ELR (cell line): ENCODE results near the gene HOXA7.

ENCODE experiments used
- DNase-seq: peaks from one replicate; pipeline ENCODE4 v3.0.0-alpha.2; 2015; ENCODE audit warnings: low read depth

The HOXA7 gene

DNA sequence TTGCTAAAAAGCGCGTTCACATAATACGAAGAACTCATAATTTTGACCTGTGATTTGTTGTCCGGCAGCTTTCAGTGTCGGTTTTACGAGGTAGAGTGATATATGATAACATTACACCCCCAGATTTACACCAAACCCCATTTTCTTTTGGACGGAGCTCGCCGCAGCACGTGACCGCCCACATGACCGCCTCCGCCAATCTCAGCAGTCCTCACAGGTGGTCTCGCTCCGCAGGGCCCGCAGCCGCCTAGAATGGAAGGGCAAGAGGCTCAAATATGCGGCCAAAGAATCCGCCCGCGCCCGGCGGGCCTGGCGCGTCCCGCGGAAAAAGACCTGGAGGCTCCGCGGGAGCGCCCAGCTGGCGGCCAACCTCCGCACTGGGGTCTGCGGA lies at the start of gene HOXA7:
HOXA7 (minus strand) TSS at position 168 of the 391 bp plus-strand sequence; CDS start at position 38, 130 bp downstream.
- DNase-seq = peak; percentile 87

DNA sequence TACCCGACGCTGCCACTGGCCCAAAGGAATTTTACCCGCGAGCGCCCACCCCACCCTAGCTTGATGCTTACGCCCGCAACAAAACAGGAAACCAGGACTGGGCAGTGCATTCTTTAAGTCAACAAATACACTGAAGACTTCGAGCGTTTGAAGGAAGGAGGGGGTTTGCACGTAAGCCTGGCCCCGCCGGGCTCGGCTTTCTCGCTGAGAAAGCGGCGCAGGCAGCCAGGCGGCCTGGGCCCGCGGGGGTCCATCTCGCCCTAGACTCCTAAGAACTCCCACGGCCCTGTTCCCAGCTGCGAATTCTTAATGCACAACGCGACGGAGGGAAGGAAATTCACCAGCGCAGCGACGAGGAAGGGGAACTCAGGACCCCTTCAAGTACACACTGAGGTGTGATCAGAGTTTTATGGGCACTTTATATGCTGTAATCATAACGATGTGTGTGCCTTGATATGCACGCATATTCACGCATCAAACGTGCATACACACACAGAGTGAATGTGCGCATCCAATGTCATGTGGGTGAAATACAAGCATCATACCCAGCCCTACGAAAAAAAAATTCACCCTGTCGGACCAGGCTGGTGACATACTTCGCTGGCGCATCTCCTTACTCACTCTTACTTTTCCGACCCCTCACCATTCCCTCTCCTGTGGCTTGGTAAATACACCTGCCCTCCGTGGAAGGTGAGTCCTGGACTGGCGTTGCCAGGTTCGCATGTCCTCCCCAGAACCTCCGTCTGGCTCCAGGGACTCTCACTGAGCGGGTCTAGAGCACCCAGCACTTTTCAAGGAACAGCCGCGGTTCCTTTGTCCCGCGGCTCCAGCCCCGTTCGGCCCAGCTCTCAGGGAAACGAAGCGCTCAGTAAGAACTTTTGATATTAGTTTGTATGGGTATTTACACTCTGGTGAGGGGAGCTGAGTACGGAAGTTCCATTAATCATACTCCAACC lies 49.1 kb upstream of the HOXA7 start:
- DNase-seq = no peak

DNA sequence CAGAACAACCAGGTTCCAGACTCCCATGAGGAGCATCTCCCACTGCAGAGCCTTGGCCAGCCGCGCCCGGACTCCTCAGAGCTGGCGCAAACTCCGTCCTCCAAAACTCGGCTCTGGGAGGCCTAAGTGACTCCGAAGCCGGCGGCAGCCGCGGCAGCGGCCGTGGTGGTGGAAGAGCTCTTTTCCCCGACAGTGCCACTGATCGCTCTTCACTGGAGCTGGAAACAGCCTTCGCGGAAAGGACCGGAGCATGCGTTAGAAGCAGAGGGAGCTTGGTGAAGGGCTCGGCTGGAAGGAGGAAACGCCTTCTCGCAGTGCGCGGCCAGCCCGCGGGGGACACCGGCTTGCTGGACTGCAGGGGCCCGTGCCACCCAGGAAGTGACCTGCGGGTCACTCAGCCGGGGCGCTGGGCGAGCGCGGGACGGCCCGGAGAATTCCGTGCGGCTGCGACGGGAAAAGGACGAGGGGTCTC lies 48.4 kb upstream of the HOXA7 start:
- peak; percentile 44 for DNase-seq

DNA sequence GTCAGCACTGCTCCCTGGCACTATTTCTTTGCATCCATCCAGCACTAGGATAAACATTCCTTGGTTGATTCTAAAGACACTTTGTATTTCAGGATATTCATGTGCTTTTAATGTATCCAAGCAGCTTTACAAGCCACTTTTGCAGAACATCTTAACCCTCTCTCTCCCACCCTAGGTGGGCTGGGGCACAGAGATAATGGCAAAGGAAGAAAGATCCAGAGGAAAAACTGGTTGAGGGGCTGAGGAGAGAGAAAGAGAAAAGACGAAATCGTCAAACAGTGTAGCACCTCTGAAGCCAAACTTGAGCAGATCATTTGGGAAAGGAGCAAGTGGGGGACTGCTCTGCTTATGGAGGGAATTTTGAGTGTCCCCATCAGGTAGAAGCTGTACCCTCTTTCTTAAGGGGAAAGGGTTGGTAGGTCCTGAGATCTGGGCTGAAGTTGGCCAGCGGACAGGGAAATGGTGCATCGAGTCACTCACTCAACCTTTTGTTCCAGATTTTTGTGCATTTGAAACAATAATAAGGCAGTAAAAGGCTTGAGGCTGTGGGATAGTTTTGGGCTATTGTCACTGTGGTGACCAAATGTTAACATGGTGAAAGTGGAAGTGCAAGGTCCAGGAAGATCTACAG lies 47.6 kb upstream of the HOXA7 start:
- no peak for DNase-seq

DNA sequence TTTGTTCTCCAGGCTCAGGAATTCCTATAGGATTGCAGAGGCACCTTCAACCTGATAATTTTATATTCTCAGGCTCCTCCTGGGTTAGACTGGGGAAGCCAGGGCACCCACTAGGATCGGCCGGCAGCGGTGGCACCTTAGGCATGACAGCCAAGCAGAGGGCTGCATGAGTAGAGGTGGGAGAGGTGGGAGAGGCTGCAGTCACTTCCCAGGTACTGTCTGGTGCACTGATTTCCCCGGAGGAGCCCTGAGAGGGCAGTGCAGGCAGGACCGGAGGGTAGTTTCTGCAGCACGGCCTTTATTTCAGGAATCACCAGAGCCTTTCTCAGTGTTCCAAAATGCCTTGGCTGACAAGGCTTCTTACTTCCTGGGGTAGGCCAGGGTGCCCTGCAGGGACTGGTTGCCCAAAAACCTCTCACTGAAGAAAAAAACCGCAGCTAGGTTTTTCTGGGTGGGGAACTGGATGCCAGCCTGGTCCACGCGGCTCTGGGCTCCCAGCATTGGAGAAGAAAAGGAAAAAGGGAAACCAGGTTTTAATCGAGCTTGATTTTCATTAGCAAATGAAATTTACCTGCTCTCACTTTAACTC lies 47.0 kb upstream of the HOXA7 start:
- no peak for DNase-seq

DNA sequence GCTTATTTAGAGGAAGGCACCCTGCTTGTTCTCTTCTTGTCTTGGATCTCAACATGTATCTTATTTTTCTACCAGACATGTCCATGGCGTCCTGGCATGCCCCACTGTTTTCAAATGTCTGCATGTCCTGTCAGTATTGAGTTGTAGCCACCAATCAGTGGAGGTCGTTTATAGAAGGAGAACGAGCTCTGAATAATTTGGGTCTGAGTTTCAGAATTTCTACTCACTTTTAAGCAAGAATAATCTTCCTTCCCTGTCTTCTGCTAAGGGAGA lies 46.3 kb upstream of the HOXA7 start:
- DNase-seq = no peak

DNA sequence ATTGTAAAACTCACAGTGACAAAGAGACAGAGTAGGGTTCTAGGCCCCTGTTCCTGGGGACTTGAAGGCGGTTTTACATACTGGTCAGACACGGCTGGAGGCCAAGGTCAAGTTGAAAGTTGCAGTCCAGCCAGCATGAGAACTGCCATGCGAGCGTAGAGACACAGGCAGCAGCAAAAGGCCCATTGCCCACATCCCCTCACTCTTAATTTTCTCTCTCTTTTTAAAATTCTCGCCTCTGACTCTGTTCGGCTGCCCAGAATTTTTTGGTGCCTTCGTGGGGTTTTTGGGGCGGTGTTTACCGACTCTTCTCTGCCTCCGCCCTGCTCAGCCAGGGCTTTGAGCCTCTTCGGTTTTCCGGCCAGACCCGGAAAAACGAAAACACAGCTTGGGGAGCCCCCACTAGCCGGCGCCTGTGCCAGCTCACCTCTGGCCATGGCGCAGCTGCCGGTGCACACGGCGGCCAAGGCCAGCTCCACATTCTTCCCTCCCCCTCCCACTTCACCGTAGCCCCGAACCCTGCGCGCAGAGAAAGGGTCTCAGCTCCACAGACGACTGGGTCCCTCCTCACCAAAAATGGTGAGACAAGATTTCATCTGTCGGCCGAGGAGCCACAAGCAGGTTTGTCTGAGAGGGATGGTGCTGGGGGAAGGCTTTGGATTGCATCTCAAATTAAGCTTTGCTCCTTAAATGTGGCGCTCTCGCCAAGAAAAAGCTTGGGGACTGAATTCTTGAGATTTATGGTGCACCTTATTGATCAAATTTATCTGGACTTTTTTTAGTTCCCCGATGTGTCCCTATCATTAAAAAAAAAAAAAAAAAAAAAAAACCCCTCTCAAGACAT lies 45.8 kb upstream of the HOXA7 start:
- DNase-seq = no peak

DNA sequence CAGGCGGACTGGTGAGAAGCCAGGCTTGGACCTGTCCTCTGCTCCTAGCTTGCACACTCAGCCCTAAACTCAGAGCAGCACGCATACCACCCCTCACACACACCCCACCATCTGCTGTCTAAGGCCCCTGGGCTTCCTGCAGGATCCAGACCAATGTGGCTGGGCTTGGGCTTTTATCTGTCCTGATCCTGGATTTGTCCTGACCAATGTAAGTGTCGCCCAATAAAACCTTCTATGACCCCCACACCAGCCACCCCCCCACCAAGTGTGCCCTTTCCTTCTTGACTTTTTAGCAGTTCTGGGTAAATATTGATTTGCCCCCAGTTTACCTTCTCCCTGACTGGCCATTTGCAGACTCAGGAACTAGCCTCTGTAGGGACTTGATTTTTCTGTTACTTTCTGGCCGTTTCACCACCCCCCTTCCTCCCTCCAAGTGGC lies 45.1 kb upstream of the HOXA7 start:
- no peak for DNase-seq

DNA sequence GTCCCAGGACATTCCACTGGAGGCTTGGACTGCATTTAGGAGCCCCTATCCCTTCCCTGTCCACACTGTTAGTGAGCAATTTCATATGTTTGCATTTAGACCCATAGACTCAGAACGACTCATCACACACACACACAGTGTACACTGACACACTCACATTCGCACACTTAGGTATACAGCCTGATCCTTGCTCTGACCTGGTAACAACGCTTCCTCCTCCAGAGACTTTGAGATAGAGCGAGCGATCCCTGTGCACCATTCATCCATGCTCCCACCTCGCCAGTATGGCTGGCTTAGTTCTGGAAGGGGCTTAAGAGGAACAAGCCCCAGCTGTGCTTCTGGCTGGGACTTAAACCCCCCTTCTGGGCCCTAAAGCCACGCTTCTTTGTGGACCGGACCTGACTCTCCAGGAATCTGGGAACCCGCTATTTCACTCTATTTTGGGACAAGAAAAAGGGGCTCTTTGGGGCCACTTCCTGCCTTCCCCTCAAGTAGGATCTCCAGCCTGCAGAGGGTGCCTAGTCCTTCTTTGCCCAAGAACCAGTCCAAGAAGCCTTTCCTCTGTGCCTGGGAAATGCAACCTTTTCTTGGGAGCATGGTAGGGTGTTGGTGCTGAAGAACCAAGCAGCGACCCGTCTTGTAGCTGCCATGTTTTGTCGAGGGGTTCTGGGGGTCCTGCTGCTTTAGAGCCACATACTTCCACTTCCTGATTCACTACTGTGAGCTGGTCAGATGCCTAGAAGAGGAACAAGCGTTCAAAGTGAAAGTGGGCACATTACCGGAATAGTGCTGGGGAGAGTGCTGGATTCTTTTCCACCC lies 44.5 kb upstream of the HOXA7 start:
- DNase-seq = peak; percentile 37

DNA sequence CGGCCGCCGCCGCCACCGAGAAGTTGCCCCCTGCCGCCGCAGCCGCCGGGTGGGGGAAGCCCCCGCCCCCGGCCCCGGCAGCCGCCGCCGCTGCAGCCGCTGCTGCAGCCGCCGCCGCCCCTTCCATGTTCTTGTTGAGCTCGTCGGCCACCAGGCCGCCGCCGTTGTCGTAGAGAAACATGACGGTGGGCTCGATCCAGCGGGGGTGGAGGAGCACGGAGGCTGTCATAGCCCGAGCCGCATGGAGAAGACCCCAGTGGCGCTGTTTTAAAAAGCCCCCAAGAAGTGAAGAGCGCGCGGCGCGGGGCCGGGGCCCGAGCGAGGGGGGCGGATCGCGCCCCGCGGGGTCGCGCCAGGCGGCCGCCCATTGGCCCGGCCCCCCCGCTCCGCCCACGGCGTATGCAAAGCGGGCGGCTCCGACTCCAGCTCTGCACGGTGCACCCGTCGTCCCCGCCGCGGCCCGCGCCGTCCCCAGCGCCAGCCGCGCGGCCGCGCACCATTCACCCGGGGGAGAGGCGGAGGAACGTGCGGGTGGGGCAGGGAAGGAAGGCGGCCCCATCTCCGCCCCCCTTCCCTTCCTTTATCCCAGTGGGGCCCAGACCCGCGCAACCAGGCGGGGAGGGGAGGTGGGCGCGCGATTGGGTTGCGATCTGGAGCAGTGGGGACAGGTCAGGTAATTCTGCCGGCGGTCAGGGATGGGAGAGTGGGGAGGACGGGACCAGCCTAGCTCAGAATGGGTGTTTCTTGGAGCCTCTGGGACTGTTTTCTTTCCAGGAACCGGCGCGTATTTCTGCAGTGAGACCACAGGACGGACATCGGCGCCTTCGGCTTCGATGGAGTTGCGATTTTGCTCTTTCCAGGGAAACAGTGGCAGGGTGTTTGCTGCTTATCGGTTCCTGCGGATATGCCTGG lies 43.6 kb upstream of the HOXA7 start, which contains the start of gene HOXA13:
HOXA13 (minus strand) TSS at position 243 of the 912 bp plus-strand sequence; CDS start at position 229, 14 bp downstream.
- peak; percentile 89 for DNase-seq

DNA sequence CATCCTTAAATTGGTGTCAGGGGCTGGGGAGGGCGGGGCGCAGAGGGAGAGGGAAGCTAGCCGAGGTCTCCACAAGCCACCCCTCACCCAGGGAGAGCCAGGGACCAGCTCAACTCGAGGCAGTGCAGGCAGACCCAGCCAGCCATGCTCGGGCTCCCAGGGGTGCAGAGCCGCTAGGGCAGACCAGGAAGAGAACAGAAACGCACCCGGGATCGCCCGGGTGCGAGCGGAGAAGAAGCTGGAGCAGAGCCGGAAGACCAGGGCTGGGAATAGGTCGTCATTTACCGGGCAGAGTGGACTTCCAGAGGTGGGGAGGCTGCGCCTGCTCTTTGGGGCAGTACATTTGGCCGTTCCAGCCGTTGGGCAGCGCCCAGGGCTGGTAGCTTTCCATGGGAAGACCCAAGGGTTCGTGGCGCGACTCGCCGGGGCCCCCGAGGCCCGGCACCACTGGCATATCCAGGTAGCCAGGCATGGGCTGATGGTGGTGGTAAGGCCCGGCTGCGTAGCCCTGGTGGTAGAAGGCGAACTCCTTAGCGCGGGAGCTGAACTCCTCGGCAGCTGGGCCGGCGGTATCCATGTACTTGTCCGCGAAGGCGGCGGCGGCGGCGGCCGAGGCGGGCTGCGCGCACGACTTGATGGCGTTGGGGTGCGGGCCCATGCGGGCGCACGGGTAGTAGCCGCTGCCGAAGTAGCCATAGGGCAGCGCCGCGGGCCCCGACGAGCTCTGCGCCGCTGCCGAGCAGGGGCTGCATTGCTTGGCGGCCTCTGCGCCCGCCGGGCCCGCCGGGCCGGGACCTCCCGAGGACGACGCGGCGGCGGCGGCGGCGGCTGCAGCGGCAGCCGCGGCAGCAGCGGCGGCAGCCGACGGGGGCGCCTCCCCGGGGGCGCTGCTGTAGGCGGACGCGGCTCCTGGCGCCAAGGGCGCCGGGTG lies 42.7 kb upstream of the HOXA7 start:
- DNase-seq = peak; percentile 70

DNA sequence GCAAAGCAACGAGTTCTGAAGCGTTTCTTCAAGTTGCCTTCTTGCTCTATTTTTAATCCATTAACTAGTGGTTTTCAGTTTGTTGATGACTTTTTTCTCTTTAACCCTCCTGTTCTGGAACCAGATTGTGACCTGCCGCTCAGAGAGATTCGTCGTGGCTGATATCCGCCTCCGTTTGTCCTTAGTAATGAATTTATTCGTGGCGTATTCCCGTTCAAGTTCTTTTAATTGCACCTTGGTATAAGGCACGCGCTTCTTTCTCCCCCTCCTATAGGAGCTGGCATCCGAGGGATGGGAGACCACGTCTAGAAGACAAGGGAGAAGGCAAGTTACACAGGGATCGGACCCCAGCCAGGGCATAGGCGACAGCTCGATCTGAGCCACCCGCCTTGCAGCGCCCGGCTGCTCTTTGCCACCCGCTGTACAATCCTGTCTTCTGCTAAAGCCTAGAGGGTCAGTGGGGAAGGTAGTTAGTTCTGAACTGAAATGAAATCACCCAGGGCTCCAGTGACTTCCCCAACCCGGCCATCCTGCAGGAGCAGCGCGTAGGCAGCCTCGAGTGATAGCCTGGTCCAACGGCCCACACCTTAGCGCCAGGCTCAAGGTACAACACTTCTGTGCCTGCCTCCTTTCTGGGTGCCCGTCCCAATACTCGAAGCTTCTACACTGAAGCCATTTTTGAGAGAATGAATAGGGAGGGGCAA lies 41.8 kb upstream of the HOXA7 start:
- DNase-seq = peak; percentile 61

DNA sequence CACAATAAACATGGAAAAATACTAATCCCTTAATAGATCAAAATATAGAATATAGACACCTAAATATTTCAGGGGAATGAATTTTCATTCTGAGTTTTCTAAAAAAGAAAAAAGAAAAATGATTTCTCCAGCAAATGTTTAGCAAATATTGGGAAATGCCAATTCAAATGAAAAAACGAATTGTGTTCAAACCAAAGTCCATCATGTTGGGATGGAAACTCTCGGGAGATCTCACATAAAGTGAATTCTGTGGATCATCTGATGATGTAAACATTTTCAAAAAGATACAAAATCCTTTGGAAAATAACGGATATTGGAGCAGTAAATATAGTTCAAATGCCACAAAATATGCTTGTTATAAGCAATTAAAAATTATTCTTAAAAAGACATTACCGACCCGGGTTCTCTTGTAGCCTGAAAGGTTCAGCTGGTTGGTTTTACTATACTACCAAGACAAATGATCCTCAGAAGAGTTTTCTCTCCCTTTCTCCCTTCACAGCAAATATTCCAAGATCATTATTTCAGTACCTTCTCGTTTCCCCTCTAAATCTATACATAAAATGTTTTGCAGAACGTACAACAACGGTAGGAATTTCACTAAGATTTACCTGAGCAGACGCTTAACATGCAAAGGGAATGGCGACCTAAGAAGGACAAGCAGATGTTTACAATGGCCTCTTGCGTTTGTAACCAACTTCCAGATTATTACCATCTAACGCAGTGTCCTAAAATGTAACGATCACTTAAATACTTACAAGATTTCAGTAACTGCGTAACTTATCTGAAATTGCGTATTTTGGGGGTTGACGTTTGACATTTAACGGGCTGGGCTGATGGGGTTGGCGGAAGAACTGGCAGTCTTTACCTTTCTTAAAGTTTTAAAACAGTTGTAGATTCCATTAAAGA lies 40.9 kb upstream of the HOXA7 start:
- DNase-seq = peak; percentile 41

DNA sequence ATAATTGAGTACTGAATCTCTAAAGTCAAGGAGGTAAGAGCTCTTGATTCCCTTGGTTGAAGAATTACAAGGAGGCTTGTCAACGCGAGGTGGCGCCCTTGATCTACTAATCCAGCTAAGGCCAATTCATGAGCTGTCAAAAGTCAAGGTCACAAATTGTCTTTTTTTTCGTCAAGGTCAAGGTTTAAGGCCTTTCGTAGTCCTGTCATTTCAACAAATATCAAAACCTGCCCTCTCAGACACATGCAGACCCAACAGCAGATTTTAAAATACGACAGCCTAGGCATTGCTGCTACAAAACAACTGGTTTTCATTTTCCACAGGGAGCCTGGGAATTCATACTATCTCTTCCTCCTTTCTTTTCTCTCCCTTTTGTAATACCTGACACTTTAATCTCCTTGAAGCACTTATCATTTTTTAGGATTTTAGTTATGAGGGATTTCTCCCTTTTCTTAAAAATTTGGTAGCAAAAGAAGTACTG lies 39.9 kb upstream of the HOXA7 start:
- peak; percentile 88 for DNase-seq

DNA sequence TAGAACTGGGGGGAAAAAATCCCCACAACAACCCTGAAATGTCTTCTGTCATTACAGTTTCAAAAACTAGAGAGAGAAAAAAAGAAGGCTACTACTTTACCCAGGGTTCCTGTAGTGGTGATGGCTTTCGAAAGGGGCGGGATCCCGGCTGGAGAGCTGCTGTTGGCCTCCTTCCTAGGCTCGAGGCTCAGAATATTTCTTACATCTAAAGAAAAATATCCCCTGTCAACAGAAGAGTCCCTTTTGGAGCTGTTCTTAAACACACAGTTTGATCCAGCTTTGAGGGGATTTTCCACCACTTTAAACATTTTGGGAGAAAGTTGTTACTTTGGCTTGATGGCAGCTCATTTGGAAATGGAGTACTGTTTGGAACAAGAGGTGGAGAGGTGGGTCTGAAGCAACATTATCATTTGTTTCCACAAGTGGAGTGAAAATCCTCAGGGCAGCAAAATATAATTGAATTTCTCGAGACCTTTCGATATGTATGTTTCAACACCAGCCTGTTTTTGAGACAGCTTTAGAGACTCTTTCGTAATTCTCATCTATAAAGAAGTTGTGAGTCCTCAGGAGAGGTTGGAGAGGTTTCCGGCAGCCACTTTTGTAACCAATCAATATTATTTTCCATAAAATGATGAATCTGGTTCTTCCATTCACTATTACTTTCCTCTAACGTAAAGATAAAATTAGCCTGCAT lies 38.4 kb upstream of the HOXA7 start:
- DNase-seq = peak; percentile 69

DNA sequence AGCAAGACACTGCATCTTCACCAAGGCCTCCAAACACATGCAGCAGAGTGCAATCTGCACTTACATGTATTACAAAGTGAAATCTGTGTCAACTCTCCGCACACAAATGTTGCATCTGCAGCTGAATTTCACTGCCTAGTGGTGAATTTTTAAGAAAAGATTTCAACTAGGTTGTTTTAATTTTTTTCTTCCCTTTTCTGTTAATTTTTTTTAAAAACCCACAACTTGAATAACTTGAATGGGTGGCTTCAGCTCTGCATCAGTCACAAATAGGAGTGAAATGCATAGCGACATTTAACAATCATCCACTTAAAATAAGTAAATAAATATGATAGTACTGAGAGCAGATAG lies 37.5 kb upstream of the HOXA7 start:
- DNase-seq = no peak
